NB4 (cell line): ENCODE data around the gene KRT36.

Experiments used
- DNase-seq: peaks from one replicate; pipeline ENCODE4 v3.0.0; 2010; ENCODE audit warnings: low read depth
- H3K4me3 ChIP-seq: one replicate; pipeline ENCODE4 v1.5.1; 2011; ENCODE audit warnings: mild to moderate bottlenecking, low read depth, low read length, moderate library complexity
- CTCF ChIP-seq: IDR thresholded peaks from one replicate; pipeline ENCODE4 v1.5.1; 2012; ENCODE audit warnings: low read depth, low read length
- MAX ChIP-seq: IDR thresholded peaks from 2 replicates; pipeline ENCODE4 v1.6.1; 2011; ENCODE audit warnings: low read depth, low read length
- MYC ChIP-seq: IDR thresholded peaks from 2 replicates; pipeline ENCODE4 v1.6.1; 2011; ENCODE audit warnings: low read depth, low read length
- POLR2A ChIP-seq: IDR thresholded peaks from 2 replicates; pipeline ENCODE4 v1.6.1; 2011; ENCODE audit warnings: mild to moderate bottlenecking; ENCODE audit not compliant: insufficient read length; ENCODE audit errors: extremely low read depth

Gene KRT36

GRCh38 chr17:41513168-41513547 is 23.4 kb upstream of the KRT36 start:
- H3K4me3 ChIP-seq: no peak overlapping the region
- TF ChIP-seq CTCF (no peak), POLR2A (no peak), MYC (no peak), MAX (no peak)
- no peak for DNase-seq

GRCh38 chr17:41512546-41513167 is 22.9 kb upstream of the KRT36 start:
- no peak for TF ChIP-seq MYC
- no peak for TF ChIP-seq POLR2A
- no peak for TF ChIP-seq MAX
- no peak for TF ChIP-seq CTCF
- no peak overlapping the region for H3K4me3 ChIP-seq
- peak; percentile 15 for DNase-seq

GRCh38 chr17:41511716-41512115 is 22.0 kb upstream of the KRT36 start:
- TF ChIP-seq POLR2A (no peak), MYC (no peak), MAX (no peak), CTCF (no peak)
- no peak for DNase-seq
- H3K4me3 ChIP-seq: no peak overlapping the region

GRCh38 chr17:41511116-41511515 is 21.4 kb upstream of the KRT36 start:
- DNase-seq: no peak
- TF ChIP-seq CTCF: no peak
- no peak for TF ChIP-seq POLR2A
- no peak for TF ChIP-seq MYC
- TF ChIP-seq MAX: no peak
- H3K4me3 ChIP-seq: no peak overlapping the region

GRCh38 chr17:41510251-41511065 is 20.7 kb upstream of the KRT36 start:
- DNase-seq: no peak
- no peak overlapping the region for H3K4me3 ChIP-seq
- TF ChIP-seq POLR2A (no peak), MAX (no peak), MYC (no peak), CTCF (no peak)
